BJ (cell line): ENCODE data around the gene TCFL5. TPM values are rescaled to one million over a fixed set of nuclear protein-coding genes. Genes with fewer than 3 reads are reported as not detected.
"Not testable (repeated sequence)": the region's sequence is repeated elsewhere in the genome, so short reads cannot be mapped to it uniquely, and the experiment has no call there.

Source experiments
- CTCF ChIA-PET: fragments of 350-600 bp; formaldehyde crosslinking; extraction: SDS; loops from one replicate; lab custom pipeline; 2021; ENCODE audit warnings: antibody characterized with exemption, inconsistent platforms; lab: Yijun Ruan, JAX
- POLR2A ChIA-PET: fragments of 300-600 bp; sonication (Branson Sonifier 250); formaldehyde crosslinking; extraction: SDS; loops from one replicate; lab custom pipeline; 2021; ENCODE audit warnings: antibody characterized with exemption; lab: Charles Lee
- DNase-seq: peaks from one replicate; pipeline ENCODE4 v3.0.0-alpha.2; 2011; ENCODE audit warnings: low read depth
- H3K27me3 ChIP-seq: 2 replicates; pipeline ENCODE4 v1.6.0; 2011; ENCODE audit warnings: low read length; ENCODE audit not compliant: control insufficient read depth, insufficient read depth
- H3K36me3 ChIP-seq: 2 replicates; pipeline ENCODE4 v1.5.1; 2011; ENCODE audit warnings: low read length; ENCODE audit not compliant: control insufficient read depth, insufficient read depth
- H3K4me3 ChIP-seq: 2 replicates; pipeline ENCODE4 v1.5.1; 2011; ENCODE audit warnings: low read depth, mild to moderate bottlenecking, control low read depth, low read length
- CTCF ChIP-seq: IDR thresholded peaks from 2 replicates; pipeline ENCODE4 v1.5.1; 2011; ENCODE audit warnings: low read depth, mild to moderate bottlenecking, control low read depth, inconsistent platforms, low read length, moderate library complexity; ENCODE audit not compliant: insufficient read depth
- polyA plus RNA-seq: library from polyadenylated mRNA; depleted of rRNA; stranded (reverse); fragments of >200 nt; gene quantifications from 2 replicates; pipeline ENCODE4 v1.2.3, GENCODE V29; 2011

The TCFL5 gene
- polyA plus RNA-seq, 1 experiment = 8.5 TPM

GRCh38 chr20:62854121-62854520 is 7.5 kb downstream of the TCFL5 start:
- Histone ChIP-seq H3K27me3 (no peaks in the 10 kb centered on the region), H3K4me3 (no peak overlapping the region), H3K36me3 (peaks cover 13% of the 10 kb centered on the region)
- no peak for TF ChIP-seq CTCF
- POLR2A ChIA-PET = no interaction called here
- DNase-seq = no peak
- CTCF ChIA-PET = interaction anchor here (1.1 to 2.0 kb wide), 2 partner anchors 9 to 45 kb away, joined by 3 to 4 read pairs; no protein-coding TSS in a partner anchor

DNA sequence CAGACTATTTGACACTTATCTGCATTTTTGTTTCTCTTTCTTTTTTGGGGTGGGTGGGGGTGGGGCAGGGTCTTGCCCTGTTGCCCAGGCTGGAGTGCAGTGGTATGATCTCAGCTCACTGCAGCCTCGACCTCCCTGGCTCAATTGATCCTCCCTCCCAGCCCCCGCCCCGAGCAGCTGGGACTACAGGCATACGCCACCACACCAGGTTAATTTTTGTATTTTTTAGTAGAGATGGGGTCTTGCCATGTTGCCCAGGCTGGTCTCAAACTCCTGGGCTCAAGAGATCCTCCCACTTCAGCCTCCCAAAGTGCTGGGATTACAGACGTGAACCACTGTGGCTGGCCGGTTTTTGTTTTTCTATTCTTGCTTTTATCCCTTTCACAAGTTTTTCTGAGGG is 8.3 kb downstream of the TCFL5 start:
- H3K27me3 ChIP-seq, DNase-seq, H3K4me3 ChIP-seq, POLR2A ChIA-PET: not testable (repeated sequence)
- peaks cover 13% of the 10 kb centered on the region for H3K36me3 ChIP-seq
- CTCF ChIA-PET = interaction anchor here (2.0 kb wide), 1 partner anchor 45 kb away, joined by 4 read pairs; no protein-coding TSS in a partner anchor

DNA sequence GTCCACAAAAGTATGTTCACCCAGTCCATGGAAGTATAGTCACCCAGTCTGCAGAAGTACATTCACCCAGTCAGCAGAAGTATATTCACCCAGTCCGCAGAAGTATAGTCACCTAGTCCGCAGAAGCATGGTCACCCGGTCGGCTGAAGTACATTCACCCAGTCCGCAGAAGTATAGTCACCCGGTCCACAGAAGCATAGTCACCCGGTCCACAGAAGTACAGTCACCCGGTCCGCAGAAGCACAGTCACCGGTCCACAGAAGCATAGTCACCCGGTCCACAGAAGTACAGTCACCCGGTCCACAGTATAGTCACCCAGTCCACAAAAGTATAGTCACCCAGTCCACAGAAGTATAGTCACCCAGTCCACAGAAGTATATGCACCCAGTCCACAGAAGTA is 8.8 kb downstream of the TCFL5 start:
- ChIA-PET CTCF (no interaction called here), POLR2A (no interaction called here)
- Histone ChIP-seq H3K36me3 (peaks cover 11% of the 10 kb centered on the region), H3K27me3 (no peaks in the 10 kb centered on the region), H3K4me3 (no peak overlapping the region)
- no peak for DNase-seq
- no peak for TF ChIP-seq CTCF

- no peak for DNase-seq
- Histone ChIP-seq H3K27me3 (no peaks in the 10 kb centered on the region), H3K4me3 (no peak overlapping the region), H3K36me3 (peaks cover 9% of the 10 kb centered on the region)
- CTCF ChIA-PET = no interaction called here
- POLR2A ChIA-PET = no interaction called here
- TF ChIP-seq CTCF = no peak
Measured at GRCh38 chr20:62852196-62852595, 9.4 kb downstream of the TCFL5 start.

- CTCF ChIA-PET = interaction anchor here (1.5 kb wide), 1 partner anchor 43 kb away, joined by 3 read pairs; no protein-coding TSS in a partner anchor
Measured at GRCh38 chr20:62850333-62850974, 11.2 kb downstream of the TCFL5 start.

More at GRCh38 chr20:62850333-62850974, 11.2 kb downstream of the TCFL5 start:
- no peak for TF ChIP-seq CTCF
- no peaks in the 10 kb centered on the region for H3K27me3 ChIP-seq
- no peak overlapping the region for H3K4me3 ChIP-seq
- H3K36me3 ChIP-seq = peaks cover 3% of the 10 kb centered on the region
- DNase-seq = no peak
- POLR2A ChIA-PET = no interaction called here
